C4-2B (cell line): ENCODE measurements around the gene CGB1.

Experiments
- ZFX ChIP-seq: fragments of 450-650 bp; IDR thresholded peaks from 2 replicates; pipeline ENCODE4 v1.6.1; 2017
- TF ChIP-seq, protein P1 (sequence below): fragments of 450-650 bp; conservative IDR thresholded peaks from 2 replicates; pipeline ENCODE4 v1.5.1; 2017; ENCODE audit warnings: mild to moderate bottlenecking

DNA sequence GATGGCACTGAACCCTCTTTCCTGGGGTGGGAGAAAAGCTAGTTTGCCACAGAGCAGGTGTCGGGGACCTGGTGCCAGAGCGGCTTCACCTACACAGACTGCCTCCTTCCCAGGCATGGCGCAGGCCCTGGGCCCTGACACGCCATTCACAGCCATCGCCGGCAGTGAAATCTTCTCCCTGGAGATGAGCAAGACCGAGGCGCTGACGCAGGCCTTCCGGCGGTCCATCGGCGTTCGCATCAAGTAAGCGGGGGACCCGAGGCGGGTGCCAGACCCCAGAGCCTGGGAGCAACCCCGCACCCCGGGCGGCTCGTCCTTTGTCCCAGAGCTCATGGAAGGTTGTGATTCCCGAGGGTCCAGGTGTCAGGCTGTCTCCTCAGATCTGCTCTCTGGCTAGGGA, 29.8 kb downstream of the CGB1 start:
- TF ChIP-seq, protein P1, sequence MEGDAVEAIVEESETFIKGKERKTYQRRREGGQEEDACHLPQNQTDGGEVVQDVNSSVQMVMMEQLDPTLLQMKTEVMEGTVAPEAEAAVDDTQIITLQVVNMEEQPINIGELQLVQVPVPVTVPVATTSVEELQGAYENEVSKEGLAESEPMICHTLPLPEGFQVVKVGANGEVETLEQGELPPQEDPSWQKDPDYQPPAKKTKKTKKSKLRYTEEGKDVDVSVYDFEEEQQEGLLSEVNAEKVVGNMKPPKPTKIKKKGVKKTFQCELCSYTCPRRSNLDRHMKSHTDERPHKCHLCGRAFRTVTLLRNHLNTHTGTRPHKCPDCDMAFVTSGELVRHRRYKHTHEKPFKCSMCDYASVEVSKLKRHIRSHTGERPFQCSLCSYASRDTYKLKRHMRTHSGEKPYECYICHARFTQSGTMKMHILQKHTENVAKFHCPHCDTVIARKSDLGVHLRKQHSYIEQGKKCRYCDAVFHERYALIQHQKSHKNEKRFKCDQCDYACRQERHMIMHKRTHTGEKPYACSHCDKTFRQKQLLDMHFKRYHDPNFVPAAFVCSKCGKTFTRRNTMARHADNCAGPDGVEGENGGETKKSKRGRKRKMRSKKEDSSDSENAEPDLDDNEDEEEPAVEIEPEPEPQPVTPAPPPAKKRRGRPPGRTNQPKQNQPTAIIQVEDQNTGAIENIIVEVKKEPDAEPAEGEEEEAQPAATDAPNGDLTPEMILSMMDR = no peak
- no peak for TF ChIP-seq ZFX
